PC-3 (cell line): ENCODE measurements around the gene GADL1. TPM values are rescaled to one million over a fixed set of nuclear protein-coding genes. Genes with fewer than 3 reads are reported as not detected.

Experiments used
- ATAC-seq: fragments of 200-7000 bp; cut with Tn5 transposase; 2 replicates; pipeline ENCODE4 v1.9.1; 2020; ENCODE audit warnings: mild to moderate bottlenecking, moderate library complexity
- BruUV-seq: library from RNA; stranded (reverse); fragments of 400-500 nt; replicated peaks from 2 replicates; lab custom pipeline; 2021; lab: Mats Ljungman, UMichigan
- CTCF ChIA-PET: fragments of 300-600 bp; sonication (Branson Sonifier 250); formaldehyde crosslinking; loops from one replicate; lab custom pipeline; 2022; ENCODE audit warnings: antibody characterized with exemption; lab: Charles Lee
- POLR2A ChIA-PET: fragments of 300-600 bp; sonication (Branson Sonifier 250); formaldehyde crosslinking; loops from one replicate; lab custom pipeline; 2022; ENCODE audit warnings: antibody characterized with exemption; ENCODE audit not compliant: unreplicated experiment; lab: Charles Lee
- DNase-seq: peaks from one replicate; pipeline ENCODE4 v3.0.0-alpha.2; 2015
- H2AFZ ChIP-seq: fragments of 300-600 bp; sonication (generic); 2 replicates; pipeline ENCODE4 v1.6.0; 2016; ENCODE audit warnings: antibody characterized with exemption, low read length
- H3F3A ChIP-seq: fragments of 300-600 bp; sonication (generic); one replicate; pipeline ENCODE4 v1.6.0; 2017; ENCODE audit warnings: antibody characterized with exemption, low read length, control low read depth, mild to moderate bottlenecking; ENCODE audit not compliant: unreplicated experiment
- H3K27ac ChIP-seq: fragments of 300-600 bp; sonication (generic); 2 replicates; pipeline ENCODE4 v1.5.1; 2016; ENCODE audit warnings: mild to moderate bottlenecking, low read length
- H3K27me3 ChIP-seq: fragments of 300-600 bp; sonication (generic); 2 replicates; pipeline ENCODE4 v1.6.1; 2016; ENCODE audit warnings: low read length, mixed read lengths
- H3K36me3 ChIP-seq: fragments of 300-600 bp; sonication (generic); 2 replicates; pipeline ENCODE4 v1.6.1; 2016; ENCODE audit warnings: low read depth, mixed run types, low read length, mixed read lengths
- H3K4me1 ChIP-seq: fragments of 300-600 bp; sonication (generic); 2 replicates; pipeline ENCODE4 v1.5.1; 2016; ENCODE audit warnings: low read length; ENCODE audit not compliant: insufficient read depth
- H3K4me2 ChIP-seq: fragments of 300-600 bp; sonication (generic); 2 replicates; pipeline ENCODE4 v1.6.0; 2016; ENCODE audit warnings: low read length
- H3K4me3 ChIP-seq: fragments of 300-600 bp; sonication (generic); 2 replicates; pipeline ENCODE4 v1.5.1; 2016; ENCODE audit warnings: mild to moderate bottlenecking, low read length, mixed read lengths
- H3K79me2 ChIP-seq: fragments of 300-600 bp; sonication (generic); 2 replicates; pipeline ENCODE4 v1.6.1; 2017; ENCODE audit warnings: low read length, mixed read lengths
- H3K9ac ChIP-seq: fragments of 300-600 bp; sonication (generic); 2 replicates; pipeline ENCODE4 v1.6.0; 2016; ENCODE audit warnings: mild to moderate bottlenecking, low read length
- H3K9me2 ChIP-seq: fragments of 300-600 bp; sonication (generic); replicated peaks from 2 replicates; pipeline ENCODE4 v1.6.1; 2016; ENCODE audit warnings: mixed run types, low read length, mixed read lengths
- H3K9me3 ChIP-seq: fragments of 300-600 bp; sonication (generic); 2 replicates; pipeline ENCODE4 v1.6.1; 2016; ENCODE audit warnings: low read length, mixed read lengths
- H4K20me1 ChIP-seq: fragments of 300-600 bp; sonication (generic); 2 replicates; pipeline ENCODE4 v1.6.1; 2016; ENCODE audit warnings: low read length, mixed read lengths
- CTCF ChIP-seq: fragments of 300-600 bp; sonication (generic); conservative IDR thresholded peaks from 2 replicates; pipeline ENCODE4 v1.5.1; 2017; ENCODE audit warnings: antibody characterized with exemption, low read depth, mild to moderate bottlenecking, low read length
- EZH2 ChIP-seq: fragments of 300-600 bp; sonication (generic); IDR thresholded peaks from one replicate; pipeline ENCODE4 v1.6.1; 2017; ENCODE audit warnings: antibody characterized with exemption, mild to moderate bottlenecking, low read length; ENCODE audit not compliant: unreplicated experiment
- EZH2phosphoT487 ChIP-seq: fragments of 300-600 bp; sonication (generic); IDR thresholded peaks from 2 replicates; pipeline ENCODE4 v1.6.1; 2018; ENCODE audit warnings: mild to moderate bottlenecking, antibody characterized with exemption, low read length, borderline replicate concordance
- intact Hi-C: fragments of 100-400 bp; cut with micrococcal nuclease; formaldehyde crosslinking; loops from 2 replicates; pipeline ENCODE4 v1.9.0; 2023
- total RNA-seq: library from RNA; depleted of rRNA; stranded (reverse); fragments of >200 nt; gene quantifications from 2 replicates; pipeline ENCODE4 v1.2.3, GENCODE V29; 2014

The GADL1 gene
- total RNA-seq, 1 experiment from 2014 or later = not detected

- TF ChIP-seq EZH2phosphoT487 (no peak), EZH2 (no peak), CTCF (no peak)
- Histone ChIP-seq H2AFZ (0 out of 2 replicates have a peak overlapping the region, but pooled peaks have one; percentile 1), H3K4me3 (peak overlapping the region; percentile 32), H3K27ac (peak overlapping the region; percentile 87), H3F3A (peaks cover 6% of the 10 kb centered on the region), H3K79me2 (no peaks in the 10 kb centered on the region), H3K27me3 (no peaks in the 10 kb centered on the region), H4K20me1 (no peaks in the 10 kb centered on the region), H3K9me3 (no peaks in the 10 kb centered on the region), H3K9me2 (no peaks in the 10 kb centered on the region), H3K4me2 (peak overlapping the region; percentile 76), H3K4me1 (peaks cover 22% of the 10 kb centered on the region), H3K9ac (peak overlapping the region; percentile 40), H3K36me3 (no peaks in the 10 kb centered on the region)
- no peak for DNase-seq
- intact Hi-C loops = loop anchor here (1.0 kb wide), 1 partner anchor 28 kb away; no protein-coding TSS in a partner anchor
- ChIA-PET CTCF (interaction anchor here (0.6 kb wide), 2 partner anchors 42 to 134 kb away, joined by 3 read pairs; no protein-coding TSS in a partner anchor), POLR2A (interaction anchor here (0.7 kb wide), 1 partner anchor 35 kb away, joined by 3 read pairs; no protein-coding TSS in a partner anchor)
- no peak; the same call in 1 of the 2 replicates for ATAC-seq
- no TSS peak for BruUV-seq
These were observed 173.2 kb downstream of the GADL1 start for GRCh38 chr3:30721314-30721634.

- no peaks in the 10 kb centered on the region for H3K9me3 ChIP-seq
- intact Hi-C loops = loop anchor here (1.0 kb wide), 1 partner anchor 29 kb away; no protein-coding TSS in a partner anchor
- ChIA-PET POLR2A (interaction anchor here (0.6 to 0.7 kb wide), 2 partner anchors 34 to 110 kb away, joined by 3 read pairs; no protein-coding TSS in a partner anchor), CTCF (interaction anchor here (0.6 to 0.7 kb wide), 3 partner anchors 11 to 134 kb away, joined by 3 read pairs; no protein-coding TSS in a partner anchor)
- TF ChIP-seq CTCF = no peak
- TF ChIP-seq EZH2 = no peak
- TF ChIP-seq EZH2phosphoT487 = no peak
- H3K36me3 ChIP-seq = no peaks in the 10 kb centered on the region
- H3K79me2 ChIP-seq = no peaks in the 10 kb centered on the region
- H3K9me2 ChIP-seq = no peaks in the 10 kb centered on the region
- DNase-seq (peak; percentile 97), ATAC-seq (peak; percentile 92)
- peak overlapping the region; percentile 36; the same call in 1 of the 2 replicates for H3K4me3 ChIP-seq
- no TSS peak for BruUV-seq
- no peak overlapping the region for H2AFZ ChIP-seq
- H4K20me1 ChIP-seq = no peaks in the 10 kb centered on the region
- peaks cover 6% of the 10 kb centered on the region for H3F3A ChIP-seq
- H3K4me2 ChIP-seq = peak overlapping the region; percentile 76
- peak overlapping the region; percentile 41 for H3K9ac ChIP-seq
- peak overlapping the region; percentile 87 for H3K27ac ChIP-seq
- H3K27me3 ChIP-seq = no peaks in the 10 kb centered on the region
- peaks cover 22% of the 10 kb centered on the region for H3K4me1 ChIP-seq
These were observed 173.7 kb downstream of the GADL1 start for GRCh38 chr3:30720586-30721313.

GRCh38 chr3:30719536-30719935 lies 174.9 kb downstream of the GADL1 start:
- TF ChIP-seq CTCF (no peak), EZH2phosphoT487 (no peak), EZH2 (no peak)
- no peak for ATAC-seq

More at GRCh38 chr3:30719536-30719935, 174.9 kb downstream of the GADL1 start:
- BruUV-seq = no TSS peak
- no peaks in the 10 kb centered on the region for H4K20me1 ChIP-seq
- H3K4me3 ChIP-seq = no peak overlapping the region
- ChIA-PET POLR2A (no interaction called here), CTCF (no interaction called here)
- peaks cover 22% of the 10 kb centered on the region for H3K4me1 ChIP-seq
- DNase-seq = no peak
- no peak overlapping the region for H3K9ac ChIP-seq
- H3K36me3 ChIP-seq = no peaks in the 10 kb centered on the region
- no peak overlapping the region for H3K4me2 ChIP-seq
- no peaks in the 10 kb centered on the region for H3K27me3 ChIP-seq
- no peak overlapping the region for H2AFZ ChIP-seq
- intact Hi-C loops = no loop called here
- no peaks in the 10 kb centered on the region for H3K9me3 ChIP-seq
- H3K9me2 ChIP-seq = no peaks in the 10 kb centered on the region
- H3F3A ChIP-seq = peaks cover 6% of the 10 kb centered on the region
- H3K79me2 ChIP-seq = no peaks in the 10 kb centered on the region
- no peak overlapping the region for H3K27ac ChIP-seq
